Epithelial cell of esophagus (primary cell): ENCODE results near the gene IRF4.
"Not testable (repeated sequence)": the region's sequence is repeated elsewhere in the genome, so short reads cannot be mapped to it uniquely, and the experiment has no call there.

Experiments
- DNase-seq: peaks from one replicate; pipeline ENCODE4 v3.0.0; 2010; ENCODE audit warnings: low read depth
- H3K4me3 ChIP-seq: 2 replicates; pipeline ENCODE4 v1.5.1; 2011; ENCODE audit warnings: mild to moderate bottlenecking, low read length, control low read depth
- TF ChIP-seq, protein P1 (sequence below): IDR thresholded peaks from 2 replicates; pipeline ENCODE4 v1.5.1; 2011; ENCODE audit warnings: low read depth, mild to moderate bottlenecking, low read length, control low read depth, inconsistent platforms; ENCODE audit not compliant: insufficient read depth; ENCODE audit errors: missing control alignments

The IRF4 gene

DNA sequence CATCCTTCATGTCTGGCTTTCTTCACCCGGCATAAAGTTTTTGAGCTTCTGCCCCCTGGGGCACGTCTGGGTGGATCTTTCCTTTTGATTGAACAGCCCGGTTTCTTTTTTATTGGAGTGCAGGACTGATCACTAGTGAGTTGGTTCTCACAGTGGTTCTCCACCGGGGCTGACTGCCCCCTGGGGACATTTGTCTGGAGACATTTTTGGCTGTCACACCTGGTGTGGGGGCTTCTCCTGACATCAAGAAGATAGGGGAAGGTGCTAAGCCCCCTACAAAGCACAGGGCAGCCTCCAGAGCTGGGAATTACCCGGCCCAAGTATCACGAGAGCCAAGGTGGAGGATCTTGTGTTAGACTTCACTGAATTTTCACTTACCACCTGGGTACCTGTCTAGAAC, 25.7 kb upstream of the IRF4 start:
- H3K4me3 ChIP-seq, result no peak overlapping the region
- no peak for DNase-seq
- TF ChIP-seq, protein P1, sequence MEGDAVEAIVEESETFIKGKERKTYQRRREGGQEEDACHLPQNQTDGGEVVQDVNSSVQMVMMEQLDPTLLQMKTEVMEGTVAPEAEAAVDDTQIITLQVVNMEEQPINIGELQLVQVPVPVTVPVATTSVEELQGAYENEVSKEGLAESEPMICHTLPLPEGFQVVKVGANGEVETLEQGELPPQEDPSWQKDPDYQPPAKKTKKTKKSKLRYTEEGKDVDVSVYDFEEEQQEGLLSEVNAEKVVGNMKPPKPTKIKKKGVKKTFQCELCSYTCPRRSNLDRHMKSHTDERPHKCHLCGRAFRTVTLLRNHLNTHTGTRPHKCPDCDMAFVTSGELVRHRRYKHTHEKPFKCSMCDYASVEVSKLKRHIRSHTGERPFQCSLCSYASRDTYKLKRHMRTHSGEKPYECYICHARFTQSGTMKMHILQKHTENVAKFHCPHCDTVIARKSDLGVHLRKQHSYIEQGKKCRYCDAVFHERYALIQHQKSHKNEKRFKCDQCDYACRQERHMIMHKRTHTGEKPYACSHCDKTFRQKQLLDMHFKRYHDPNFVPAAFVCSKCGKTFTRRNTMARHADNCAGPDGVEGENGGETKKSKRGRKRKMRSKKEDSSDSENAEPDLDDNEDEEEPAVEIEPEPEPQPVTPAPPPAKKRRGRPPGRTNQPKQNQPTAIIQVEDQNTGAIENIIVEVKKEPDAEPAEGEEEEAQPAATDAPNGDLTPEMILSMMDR, result no peak

DNA sequence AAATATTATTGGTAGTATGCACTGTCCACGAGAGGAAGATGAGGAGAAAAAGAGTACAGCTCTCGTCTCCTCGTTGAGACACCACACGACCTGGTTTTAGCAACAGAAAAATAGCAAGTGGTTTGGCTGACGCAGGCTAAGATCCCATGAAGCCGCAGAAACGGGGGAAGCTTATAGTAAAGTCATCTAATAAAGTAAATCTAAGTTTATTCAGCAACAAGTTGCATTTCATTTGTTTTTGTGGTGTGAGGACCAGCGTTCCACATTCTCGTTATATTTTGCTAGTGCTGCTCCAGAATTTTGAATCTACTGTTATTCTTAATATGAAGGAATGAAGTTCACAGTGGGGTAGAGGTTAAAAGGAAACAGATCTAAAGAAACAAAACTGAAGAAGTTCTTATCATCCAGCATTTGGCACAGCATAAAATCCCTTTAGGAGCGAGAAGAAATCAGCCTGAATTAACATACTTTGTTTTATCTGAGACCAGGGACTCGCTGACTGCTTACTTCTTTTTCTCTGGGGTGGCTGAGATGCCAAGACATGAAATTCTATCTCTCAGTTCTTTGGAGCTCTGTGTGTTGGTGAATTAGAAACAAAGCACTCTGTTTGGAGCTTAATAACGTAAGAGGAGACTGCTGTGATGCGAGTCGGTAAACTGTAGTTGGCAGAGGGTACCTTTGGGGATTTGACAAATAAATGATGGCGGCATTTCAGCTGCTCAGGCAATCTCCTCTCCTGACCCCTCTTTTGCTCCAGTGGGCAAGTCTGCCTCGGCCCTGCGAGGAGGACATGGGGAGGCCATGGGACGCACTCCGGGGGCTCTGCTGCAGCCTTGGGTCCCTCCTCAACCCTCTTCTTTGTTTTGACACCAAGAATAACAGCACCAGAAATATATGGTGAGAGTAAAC, 24.9 kb upstream of the IRF4 start:
- TF ChIP-seq, protein P1, result no peak
- no peak for DNase-seq
- H3K4me3 ChIP-seq, result no peak overlapping the region

DNA sequence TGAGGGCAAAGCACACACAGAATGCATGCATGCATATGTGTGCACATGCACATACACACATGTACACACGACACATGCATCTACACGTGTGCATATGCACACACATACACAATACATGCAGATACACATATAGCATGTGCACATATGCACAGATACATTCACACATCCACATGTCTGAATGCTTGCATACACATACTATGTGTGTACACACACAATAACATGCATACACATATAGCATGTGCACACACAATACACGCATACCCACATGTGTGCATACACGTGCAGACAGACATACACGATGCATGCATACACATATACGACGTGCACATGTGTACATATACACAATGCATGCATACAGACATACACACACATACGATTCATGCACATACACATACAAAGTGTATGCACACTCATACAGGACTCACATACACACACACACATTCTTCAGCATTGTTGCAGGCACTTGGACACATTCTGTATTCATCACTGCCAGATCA, 24.2 kb upstream of the IRF4 start:
- DNase-seq, result no peak
- H3K4me3 ChIP-seq, result no peak overlapping the region
- TF ChIP-seq, protein P1, result no peak

DNA sequence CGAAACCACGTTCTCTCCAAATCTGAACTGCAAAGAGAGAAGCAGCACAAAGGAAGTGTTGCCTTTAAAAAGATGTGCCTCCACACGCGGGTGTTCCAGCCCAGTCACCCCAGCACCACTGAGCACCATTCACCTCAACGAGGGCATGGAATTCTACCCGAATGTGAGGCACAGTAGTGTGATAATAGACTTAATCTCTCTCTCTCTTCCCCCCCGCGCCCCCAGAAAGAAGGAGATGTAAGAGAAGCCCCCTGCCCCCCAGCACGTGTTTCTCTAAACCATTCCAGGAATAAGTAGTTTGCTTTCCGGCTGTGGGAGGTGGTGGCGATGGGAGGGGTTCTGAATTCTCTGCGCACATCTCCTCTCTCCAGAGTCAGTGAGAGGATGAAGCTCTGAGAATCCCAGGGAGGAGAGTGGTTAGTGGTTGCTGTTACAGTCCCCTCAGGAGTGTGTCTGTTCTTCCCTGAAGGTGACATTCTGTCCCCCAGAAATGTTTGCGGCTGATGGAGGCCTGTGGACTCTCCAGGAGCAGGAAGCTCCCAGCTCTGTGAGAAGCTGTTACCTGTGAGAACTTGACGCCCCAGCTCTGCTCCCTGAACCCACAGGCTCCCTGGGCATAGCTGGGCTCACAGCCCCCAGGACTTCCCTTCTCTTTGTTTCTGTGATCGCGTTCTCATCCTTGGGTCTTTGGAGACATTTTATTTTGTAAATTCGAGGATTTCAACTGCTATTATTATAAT, 23.5 kb upstream of the IRF4 start:
- DNase-seq, result no peak
- TF ChIP-seq, protein P1, result no peak
- no peak overlapping the region for H3K4me3 ChIP-seq

DNA sequence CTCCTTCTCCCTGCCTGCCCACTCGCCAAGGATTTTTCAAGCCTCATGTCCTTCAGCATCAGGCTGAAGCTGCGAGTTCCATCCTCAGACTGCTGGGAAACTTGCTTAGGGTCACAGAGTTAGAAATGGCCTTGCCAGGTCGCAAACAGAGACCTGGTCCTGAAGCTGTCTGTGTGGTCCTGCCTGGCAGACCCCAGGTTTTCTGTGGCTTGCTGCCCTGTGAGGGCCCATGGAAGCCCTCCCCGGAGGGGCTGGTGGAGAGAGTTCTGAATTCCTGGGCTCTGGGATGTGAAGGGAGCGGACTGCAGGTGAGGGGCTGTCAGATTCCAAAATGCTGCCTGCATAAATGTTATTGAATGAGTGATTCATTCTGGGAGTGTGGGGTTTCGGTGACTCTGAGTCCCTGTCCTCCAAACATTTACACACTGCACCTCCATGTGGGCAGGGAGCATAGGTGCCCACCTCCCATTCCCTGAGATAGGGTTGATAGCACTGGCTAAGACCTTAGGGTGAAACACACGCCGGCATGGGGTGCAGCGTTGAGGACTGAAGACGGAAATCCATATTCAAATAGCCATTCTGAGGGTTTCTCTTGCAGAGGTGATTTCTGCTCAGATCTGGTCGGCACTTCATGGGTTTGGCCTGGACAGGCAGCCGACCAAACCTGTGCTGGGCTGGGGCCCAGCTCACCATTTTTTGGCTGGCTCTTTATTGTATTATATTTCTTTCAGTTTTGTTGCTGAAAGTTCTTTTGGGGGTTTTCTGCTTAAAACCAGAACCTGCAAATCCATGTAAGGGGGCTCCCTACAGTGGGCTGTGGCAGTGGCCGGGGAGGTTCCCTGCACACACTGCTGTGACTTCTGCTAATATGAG, 21.8 kb upstream of the IRF4 start:
- TF ChIP-seq, protein P1, result no peak
- H3K4me3 ChIP-seq, result no peak overlapping the region
- no peak for DNase-seq

DNA sequence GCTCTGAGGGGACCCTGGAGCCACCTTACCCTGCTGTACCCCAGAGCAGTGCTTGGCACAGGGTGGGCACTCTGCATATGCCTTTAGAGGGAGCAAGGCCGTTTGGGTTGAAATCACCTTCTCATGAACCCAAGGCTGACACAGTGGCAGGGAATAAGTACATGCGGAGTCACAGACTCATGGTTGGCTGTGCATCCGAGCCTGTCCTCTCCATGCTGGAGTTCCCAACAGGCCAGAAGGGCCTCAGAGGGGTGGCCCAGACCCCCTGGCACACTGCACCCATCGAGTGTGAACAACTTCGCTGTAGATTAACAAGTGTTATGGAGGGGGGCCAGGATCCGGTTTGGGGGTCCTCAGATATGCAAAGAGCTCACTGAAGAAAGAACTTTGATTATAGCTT, 21.0 kb upstream of the IRF4 start:
- no peak for DNase-seq
- TF ChIP-seq, protein P1, result no peak

DNA sequence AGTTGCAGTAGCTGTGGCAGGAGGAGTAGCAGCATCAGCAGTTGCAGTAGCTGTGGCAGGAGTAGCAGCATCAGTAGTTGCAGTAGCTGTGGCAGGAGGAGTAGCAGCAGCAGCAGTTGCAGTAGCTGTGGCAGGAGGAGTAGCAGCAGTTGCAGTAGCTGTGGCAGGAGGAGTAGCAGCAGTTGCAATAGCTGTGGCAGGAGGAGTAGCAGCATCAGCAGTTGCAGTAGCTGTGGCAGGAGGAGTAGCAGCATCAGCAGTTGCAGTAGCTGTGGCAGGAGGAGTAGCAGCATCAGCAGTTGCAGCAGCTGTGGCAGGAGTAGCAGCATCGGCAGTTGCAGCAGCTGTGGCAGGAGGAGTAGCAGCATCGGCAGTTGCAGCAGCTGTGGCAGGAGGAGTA, 19.7 kb upstream of the IRF4 start:
- not testable (repeated sequence) for H3K4me3 ChIP-seq, DNase-seq

More for the DNA sequence above, 21.0 kb upstream of the IRF4 start:
- H3K4me3 ChIP-seq, result no peak overlapping the region
